ENCODE results near the gene A1CF. TPM values are rescaled to one million over a fixed set of nuclear protein-coding genes. Genes with fewer than 3 reads are reported as not detected.

A1CF gene
- not detected for total RNA-seq
- polyA plus RNA-seq = not detected
- long read RNA-seq, donor 1 = 0 reads
- long read RNA-seq, donor 2 = 0 reads
- long read RNA-seq, donor 3 = 0 reads

GRCh38 chr10:50885097-50885859 lies at the start of gene A1CF:
Gene A1CF (minus strand): TSS chr10:50885627. CDS start chr10:50859940, 25,687 bp downstream.
- no peak for DNase-seq
- Histone ChIP-seq H3K36me3 (no peaks in the 10 kb centered on the region), H3K27me3 (peaks cover 0 to 21% (median 0%) of the 10 kb centered on the region in 7 donors), H3K4me1 (no peaks in the 10 kb centered on the region), H3K9me3 (no peaks in the 10 kb centered on the region), H3K4me3 (no peak within 1 kb of the TSS), H3K27ac (no peak within 1 kb of the TSS)
- no peak for ATAC-seq
- intact Hi-C loops (cut with DNase I) = no loop called here
- WGBS, 2 donors = 82 to 86% methylated on average over 7 of the region's 7 CpGs
- no peak for TF ChIP-seq CTCF (IDR thresholded peaks at IDR 0.05)

- H3K27ac ChIP-seq = no peak overlapping the region
- TF ChIP-seq CTCF (IDR thresholded peaks at IDR 0.05) = no peak
- no peaks in the 10 kb centered on the region for H3K36me3 ChIP-seq
- intact Hi-C loops (cut with DNase I) = no loop called here
- H3K9me3 ChIP-seq = no peaks in the 10 kb centered on the region
- H3K4me3 ChIP-seq = no peak overlapping the region
- WGBS, 2 donors = 59 to 70% methylated on average over 3 of the region's 3 CpGs
- ATAC-seq = no peak
- no peak for DNase-seq
- H3K4me1 ChIP-seq = peaks cover 0 to 21% (median 0%) of the 10 kb centered on the region in 9 donors
- H3K27me3 ChIP-seq = no peaks in the 10 kb centered on the region
Observed at GRCh38 chr10:50931948-50932431, 46.6 kb upstream of the A1CF start.

GRCh38 chr10:50929670-50930069 lies 44.2 kb upstream of the A1CF start:
- H3K9me3 ChIP-seq = no peaks in the 10 kb centered on the region
- no peak for ATAC-seq
- no peak overlapping the region for H3K27ac ChIP-seq
- DNase-seq = no peak
- no peak for TF ChIP-seq CTCF (IDR thresholded peaks at IDR 0.05)
- H3K36me3 ChIP-seq = no peaks in the 10 kb centered on the region
- H3K4me1 ChIP-seq = peaks cover 0 to 14% (median 0%) of the 10 kb centered on the region in 9 donors
- no peak overlapping the region for H3K4me3 ChIP-seq
- WGBS, 2 donors = 64 to 93% methylated on average over 1 of the region's 1 CpG
- no peaks in the 10 kb centered on the region for H3K27me3 ChIP-seq
- intact Hi-C loops (cut with DNase I) = no loop called here

- H3K27ac ChIP-seq = peak overlapping the region in 5 of 10 donors; percentile 15 to 56 (median 36)
- no peaks in the 10 kb centered on the region for H3K27me3 ChIP-seq
- ATAC-seq = peak in 6 of 8 donors; percentile 22 to 66 (median 52)
Observed at GRCh38 chr10:50928190-50928552, 42.7 kb upstream of the A1CF start.

More at GRCh38 chr10:50928190-50928552, 42.7 kb upstream of the A1CF start:
- peaks cover 0 to 11% (median 5%) of the 10 kb centered on the region in 11 donors for H3K9me3 ChIP-seq
- H3K4me3 ChIP-seq = no peak overlapping the region
- DNase-seq = no peak
- 25 to 37% methylated on average over 2 of the region's 2 CpGs for WGBS, 2 donors
- no peaks in the 10 kb centered on the region for H3K36me3 ChIP-seq
- peaks cover 0 to 14% (median 0%) of the 10 kb centered on the region in 9 donors for H3K4me1 ChIP-seq
- no peak for TF ChIP-seq CTCF (IDR thresholded peaks at IDR 0.05)
- intact Hi-C loops (cut with DNase I) = no loop called here
